H9 (cell line): ENCODE results near the gene SPATA6L. TPM values are rescaled to one million over a fixed set of nuclear protein-coding genes. Genes with fewer than 3 reads are reported as not detected.
A peak's percentile ranks its signal among the peaks of the same experiment; 100 is the strongest.

Experiments
- DNase-seq: peaks from one replicate; pipeline ENCODE4 v3.0.0-alpha.2; 2017
- H2AFZ ChIP-seq: one replicate; pipeline ENCODE4 v1.6.1; 2013; ENCODE audit warnings: mild to moderate bottlenecking, low read length, control low read depth, moderate library complexity
- H2AK5ac ChIP-seq: 2 replicates; pipeline ENCODE4 v1.6.1; 2013; ENCODE audit warnings: low read length, control low read depth, mixed read lengths; ENCODE audit not compliant: insufficient read length
- H2BK120ac ChIP-seq: one replicate; pipeline ENCODE4 v1.6.1; 2013; ENCODE audit warnings: low read depth, mild to moderate bottlenecking, low read length, control low read depth, inconsistent platforms; ENCODE audit not compliant: poor library complexity, severe bottlenecking
- H2BK12ac ChIP-seq: 2 replicates; pipeline ENCODE4 v1.6.1; 2013; ENCODE audit warnings: low read length, control low read depth, mixed read lengths, low read depth; ENCODE audit not compliant: insufficient read length
- H2BK15ac ChIP-seq: 2 replicates; pipeline ENCODE4 v1.6.1; 2013; ENCODE audit warnings: low read depth, low read length, control low read depth
- H2BK20ac ChIP-seq: one replicate; pipeline ENCODE4 v1.6.1; 2013; ENCODE audit warnings: low read depth, mild to moderate bottlenecking, low read length, control low read depth, inconsistent platforms; ENCODE audit not compliant: poor library complexity, severe bottlenecking
- H2BK5ac ChIP-seq: 2 replicates; pipeline ENCODE4 v1.6.1; 2013; ENCODE audit warnings: low read length, control low read depth, mixed read lengths; ENCODE audit not compliant: insufficient read length
- H3K14ac ChIP-seq: 2 replicates; pipeline ENCODE4 v1.6.1; 2013; ENCODE audit warnings: low read length, control low read depth; ENCODE audit not compliant: insufficient read depth
- H3K18ac ChIP-seq: 2 replicates; pipeline ENCODE4 v1.6.1; 2013; ENCODE audit warnings: low read depth, mild to moderate bottlenecking, mixed read lengths, low read length, control low read depth; ENCODE audit not compliant: insufficient read length
- H3K23ac ChIP-seq: 2 replicates; pipeline ENCODE4 v1.6.1; 2013; ENCODE audit warnings: low read length, control low read depth, mixed read lengths, low read depth; ENCODE audit not compliant: insufficient read length
- H3K23me2 ChIP-seq: 2 replicates; pipeline ENCODE4 v1.6.1; 2013; ENCODE audit warnings: low read depth, mild to moderate bottlenecking, mixed read lengths, low read length, control low read depth; ENCODE audit not compliant: insufficient read length, poor library complexity, severe bottlenecking
- H3K27ac ChIP-seq: 2 replicates; pipeline ENCODE4 v1.5.1; 2013; ENCODE audit warnings: low read length, control low read depth, mixed read lengths, low read depth; ENCODE audit not compliant: insufficient read length
- H3K27me3 ChIP-seq: 2 replicates; pipeline ENCODE4 v1.6.1; 2013; ENCODE audit warnings: low read length, control low read depth, inconsistent platforms; ENCODE audit not compliant: insufficient read depth
- H3K4ac ChIP-seq: 2 replicates; pipeline ENCODE4 v1.6.1; 2013; ENCODE audit warnings: low read depth, mild to moderate bottlenecking, control low read depth, inconsistent platforms, low read length, moderate library complexity
- H3K4me1 ChIP-seq: 2 replicates; pipeline ENCODE4 v1.6.1; 2013; ENCODE audit warnings: low read length, control low read depth, inconsistent platforms; ENCODE audit not compliant: insufficient read depth
- H3K4me2 ChIP-seq: 2 replicates; pipeline ENCODE4 v1.6.1; 2013; ENCODE audit warnings: low read length, control low read depth, mixed read lengths; ENCODE audit not compliant: insufficient read length, insufficient read depth
- H3K56ac ChIP-seq: 2 replicates; pipeline ENCODE4 v1.6.1; 2013; ENCODE audit warnings: low read depth, mild to moderate bottlenecking, mixed read lengths, low read length, control low read depth; ENCODE audit not compliant: insufficient read length
- H3K79me1 ChIP-seq: 2 replicates; pipeline ENCODE4 v1.6.1; 2013; ENCODE audit warnings: low read depth, mild to moderate bottlenecking, moderate library complexity, low read length, control low read depth, inconsistent platforms; ENCODE audit not compliant: insufficient read depth, poor library complexity, severe bottlenecking
- H3K79me2 ChIP-seq: 2 replicates; pipeline ENCODE4 v1.6.1; 2013; ENCODE audit warnings: low read length, control low read depth, inconsistent platforms; ENCODE audit not compliant: insufficient read depth
- H3K9ac ChIP-seq: 2 replicates; pipeline ENCODE4 v1.6.1; 2013; ENCODE audit warnings: low read length, control low read depth, mixed read lengths; ENCODE audit not compliant: insufficient read length; ENCODE audit errors: extremely low read depth
- H3K9me3 ChIP-seq: one replicate; pipeline ENCODE4 v1.6.1; 2013; ENCODE audit warnings: low read depth, low read length, inconsistent platforms; ENCODE audit not compliant: control insufficient read depth
- H3T11ph ChIP-seq: one replicate; pipeline ENCODE4 v1.6.1; 2013; ENCODE audit warnings: mild to moderate bottlenecking, low read length, control low read depth, inconsistent platforms
- H4K20me1 ChIP-seq: one replicate; pipeline ENCODE4 v1.6.1; 2013; ENCODE audit not compliant: control insufficient read depth, insufficient read length, insufficient read depth
- H4K5ac ChIP-seq: 2 replicates; pipeline ENCODE4 v1.6.1; 2013; ENCODE audit warnings: low read depth, mild to moderate bottlenecking, mixed read lengths, low read length, control low read depth; ENCODE audit not compliant: insufficient read length
- H4K8ac ChIP-seq: replicated peaks from 2 replicates; pipeline ENCODE4 v1.6.1; 2013; ENCODE audit warnings: low read length, control low read depth, mixed read lengths, low read depth; ENCODE audit not compliant: insufficient read length
- H4K91ac ChIP-seq: 2 replicates; pipeline ENCODE4 v1.6.1; 2013; ENCODE audit warnings: low read depth, mild to moderate bottlenecking, moderate library complexity, mixed read lengths, low read length, control low read depth; ENCODE audit not compliant: insufficient read length
- H3K27ac Mint-ChIP-seq, 3 experiments: 2 replicates in 2 of 3; 3 replicates in 1 of 3; pipeline ENCODE4 v1.8.0; 2020 to 2021; ENCODE audit warnings: mixed read lengths in 3 of 3, mild to moderate bottlenecking in 1 of 3, moderate library complexity in 1 of 3
- H3K27me3 Mint-ChIP-seq: 2 replicates; pipeline ENCODE4 v1.8.0; 2021; ENCODE audit warnings: low read depth, mild to moderate bottlenecking, moderate library complexity, mixed read lengths
- H3K36me3 Mint-ChIP-seq, 3 experiments: 2 replicates in 2 of 3; 3 replicates in 1 of 3; pipeline ENCODE4 v1.8.0; 2020 to 2021; ENCODE audit warnings: low read depth in 3 of 3, mixed read lengths in 3 of 3; ENCODE audit not compliant: insufficient read depth in 1 of 3
- H3K4me1 Mint-ChIP-seq, 2 experiments: 2 replicates each; pipeline ENCODE4 v1.8.0; 2020; ENCODE audit warnings: mixed read lengths in 2 of 2
- H3K4me3 Mint-ChIP-seq, 2 experiments: 2 replicates in 1 of 2; 3 replicates in 1 of 2; pipeline ENCODE4 v1.8.0; 2020 to 2021; ENCODE audit warnings: mild to moderate bottlenecking in 2 of 2, mixed read lengths in 2 of 2, moderate library complexity in 1 of 2
- H3K9me3 Mint-ChIP-seq, 2 experiments: 2 replicates in 1 of 2; 3 replicates in 1 of 2; pipeline ENCODE4 v1.8.0; 2020; ENCODE audit warnings: mild to moderate bottlenecking in 2 of 2, mixed read lengths in 2 of 2, moderate library complexity in 1 of 2
- CTCF ChIP-seq: fragments of 200-600 bp; sonication (generic); conservative IDR thresholded peaks from 3 replicates; pipeline ENCODE4 v1.8.0; 2021; ENCODE audit warnings: antibody characterized with exemption, mild to moderate bottlenecking
- WGBS: extraction: QIAGEN DNeasy Blood & Tissue Kit; methylation state at CpG from one replicate; pipeline ENCODE4 v1.1.7; 2013; ENCODE audit warnings: missing lambda C conversion rate, low lambda C conversion rate, mixed read lengths; ENCODE audit not compliant: insufficient read length; ENCODE audit errors: extremely low coverage; 5-methylcytosine and 5-hydroxymethylcytosine counted together
- total RNA-seq: library from RNA; stranded (reverse); gene quantifications from 2 replicates; pipeline ENCODE4 v1.2.1, GENCODE V29; 2021

SPATA6L gene
- total RNA-seq, 1 experiment from 2014 or later, result 0.87 TPM

- no peak overlapping the region for H4K91ac ChIP-seq
- no peak overlapping the region for H4K5ac ChIP-seq
- no peak overlapping the region for H2AK5ac ChIP-seq
- no peak overlapping the region for H4K8ac ChIP-seq
- WGBS, result no CpG with 5 or more reads among the region's 3 CpGs
- H2BK5ac ChIP-seq, result no peak overlapping the region
- H3K4me2 ChIP-seq, result peak overlapping the region; percentile 2
- H3K79me1 ChIP-seq, result no peaks in the 10 kb centered on the region
- no peak overlapping the region for H3K56ac ChIP-seq
- DNase-seq, result no peak
- no peak overlapping the region for H3K23ac ChIP-seq
- no peaks in the 10 kb centered on the region for H3K9me3 ChIP-seq
- peaks cover 4% of the 10 kb centered on the region for H3K23me2 ChIP-seq
- Mint-ChIP-seq H3K4me1 (peaks cover 53 to 54% of the 10 kb centered on the region in 2 experiments), H3K4me3 (peak overlapping the region; percentile 14 to 49; a peak in 4 of 5 replicates), H3K36me3 (peaks cover 0 to 5% (median 0%) of the 10 kb centered on the region in 3 experiments; a peak in 2 of 7 replicates), H3K9me3 (peaks cover 2% of the 10 kb centered on the region in 2 experiments; a peak in 2 of 5 replicates), H3K27ac (no peak overlapping the region), H3K27me3 (peaks cover 5% of the 10 kb centered on the region; the same call in 1 of the 2 replicates)
- peaks cover 3% of the 10 kb centered on the region for H4K20me1 ChIP-seq
- no peak overlapping the region for H2BK12ac ChIP-seq
- H3K27ac ChIP-seq, result no peak overlapping the region
- no peaks in the 10 kb centered on the region for H3K27me3 ChIP-seq
- H3K18ac ChIP-seq, result no peak overlapping the region
- H2BK20ac ChIP-seq, result no peak overlapping the region
- no peak overlapping the region for H2AFZ ChIP-seq
- no peak overlapping the region for H2BK15ac ChIP-seq
- peaks cover 11% of the 10 kb centered on the region for H3K4me1 ChIP-seq
- H3K14ac ChIP-seq, result no peak overlapping the region
- no peak overlapping the region for H3K4ac ChIP-seq
- no peaks in the 10 kb centered on the region; the same call in 1 of the 2 replicates for H3K79me2 ChIP-seq
- H3T11ph ChIP-seq, result no peak overlapping the region
- no peak overlapping the region for H3K9ac ChIP-seq
- TF ChIP-seq CTCF, result no peak
- H2BK120ac ChIP-seq, result no peak overlapping the region
These were observed 2.3 kb downstream of the SPATA6L start for GRCh38 chr9:4663956-4664355.
